OCI-LY7 (cell line): ENCODE data around the gene IGF2BP1.

Experiments
- CTCF ChIP-seq: fragments of 200-600 bp; sonication (generic); conservative IDR thresholded peaks from 2 replicates; pipeline ENCODE4 v1.5.1; 2014; ENCODE audit warnings: mild to moderate bottlenecking, antibody characterized with exemption, low read length, moderate library complexity, mixed read lengths
- EZH2phosphoT487 ChIP-seq: fragments of 200-600 bp; sonication (generic); IDR thresholded peaks from 2 replicates; pipeline ENCODE4 v1.6.1; 2018; ENCODE audit warnings: low read depth, borderline replicate concordance, mild to moderate bottlenecking, mixed run types, antibody characterized with exemption, low read length, moderate library complexity, mixed read lengths

GRCh38 chr17:48985436-48986245 lies 11.5 kb upstream of the IGF2BP1 start:
- no peak for TF ChIP-seq CTCF
- TF ChIP-seq EZH2phosphoT487: no peak
